C4-2B (cell line): ENCODE results near the gene CXCR5.

Experiments used
- CTCF ChIP-seq: fragments of 450-650 bp; conservative IDR thresholded peaks from 2 replicates; pipeline ENCODE4 v1.5.1; 2017; ENCODE audit warnings: mild to moderate bottlenecking
- ZFX ChIP-seq: fragments of 450-650 bp; IDR thresholded peaks from 2 replicates; pipeline ENCODE4 v1.6.1; 2017

DNA sequence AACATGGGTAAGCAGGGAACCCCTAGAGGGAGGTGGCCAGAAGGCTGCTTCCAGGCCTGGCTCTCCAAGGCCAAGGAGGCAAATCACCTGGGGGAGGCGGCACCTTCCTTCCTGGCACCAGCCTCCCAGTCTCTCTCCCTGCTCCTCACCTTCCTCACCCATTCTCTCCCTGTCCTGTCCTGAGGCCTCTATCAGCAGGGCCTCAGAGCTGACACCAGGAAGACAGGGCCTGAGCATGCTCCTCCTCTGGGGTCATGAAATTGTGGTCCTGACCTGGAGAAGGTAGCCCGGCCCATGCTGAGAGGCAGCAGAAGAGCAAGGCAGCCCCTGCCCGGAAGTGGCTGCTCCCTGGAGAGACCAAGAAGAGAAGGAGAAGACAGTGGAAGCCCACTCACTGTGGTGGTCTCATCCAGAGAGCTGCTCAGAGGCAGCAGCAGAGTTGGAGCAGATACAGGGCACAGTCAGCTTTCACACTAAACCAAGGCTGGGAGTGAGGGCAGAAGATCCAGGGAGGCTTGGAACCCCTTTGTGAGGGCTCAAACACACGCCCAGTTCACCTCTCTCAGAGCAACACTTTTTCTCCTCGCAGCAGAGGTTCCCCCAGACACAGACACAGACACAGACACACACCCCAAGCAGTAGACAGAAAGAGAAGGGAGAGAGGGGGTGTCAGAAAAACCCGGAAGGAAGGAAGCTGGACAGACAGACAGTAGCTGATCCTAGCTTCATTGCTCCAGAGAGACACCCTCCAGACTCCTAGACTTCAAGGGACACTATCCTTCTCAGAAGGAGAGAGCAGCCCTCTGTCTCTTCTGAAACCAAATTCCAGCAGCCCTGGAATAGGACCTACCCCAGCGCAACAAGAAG lies 40.3 kb downstream of the CXCR5 start:
- TF ChIP-seq CTCF (no peak), ZFX (peak; percentile 33; the same call in 1 of the 2 replicates)
